Omental fat pad (tissue), 4 donors: ENCODE data around the gene HTR1A. TPM values are rescaled to one million over a fixed set of nuclear protein-coding genes. Genes with fewer than 3 reads are reported as not detected.

Source experiments
- ATAC-seq: fragments of 150-250 bp; one replicate; pipeline ENCODE4 v1.9.1; 2016; ENCODE audit warnings: mild to moderate bottlenecking, moderate library complexity; ENCODE audit not compliant: low FRiP score
- DNase-seq: peaks from one replicate; pipeline ENCODE4 v3.0.0-alpha.2; 2019; ENCODE audit warnings: low spot score
- CTCF ChIP-seq, 3 donors: fragments of 450-650 bp; IDR thresholded peaks; one replicate each; pipeline ENCODE4 v1.5.1; 2016 to 2017; ENCODE audit warnings: antibody characterized with exemption in 3 of 3, mild to moderate bottlenecking in 3 of 3, moderate library complexity in 2 of 3
- total RNA-seq, 4 donors: library from RNA; depleted of rRNA; stranded (reverse); fragments of >200 nt; gene quantifications; one replicate each; pipeline ENCODE4 v1.1.0, GENCODE V29; 2016

HTR1A gene
- total RNA-seq = not detected

GRCh38 chr5:63962279-63962678 is at the start of gene HTR1A:
TSS of gene HTR1A (minus strand) at chr5:63962445. CDS start at chr5:63961719, 726 bp downstream.
- no peak for DNase-seq
- ATAC-seq = no peak
- TF ChIP-seq CTCF (IDR thresholded peaks at IDR 0.05) = no peak

- ATAC-seq (no peak), DNase-seq (no peak)
- no peak for TF ChIP-seq CTCF (IDR thresholded peaks at IDR 0.05)
Measured at GRCh38 chr5:64003966-64004365, 41.7 kb upstream of the HTR1A start.

GRCh38 chr5:64000096-64000495 is 37.9 kb upstream of the HTR1A start:
- DNase-seq = no peak
- no peak for ATAC-seq
- TF ChIP-seq CTCF (IDR thresholded peaks at IDR 0.05) = no peak

GRCh38 chr5:63987053-63987452 is 24.8 kb upstream of the HTR1A start:
- ATAC-seq = no peak
- DNase-seq = no peak
- no peak for TF ChIP-seq CTCF (IDR thresholded peaks at IDR 0.05)

GRCh38 chr5:63981864-63982263 is 19.6 kb upstream of the HTR1A start:
- no peak for DNase-seq
- no peak for ATAC-seq
- no peak for TF ChIP-seq CTCF (IDR thresholded peaks at IDR 0.05)

- DNase-seq (no peak), ATAC-seq (no peak)
- no peak for TF ChIP-seq CTCF (IDR thresholded peaks at IDR 0.05)
Measured at GRCh38 chr5:63963926-63964325, 1.7 kb upstream of the HTR1A start.

GRCh38 chr5:63963080-63963735 is 963 bp upstream of the HTR1A start:
- TF ChIP-seq CTCF (IDR thresholded peaks at IDR 0.05) = no peak
- DNase-seq = no peak
- ATAC-seq = no peak
